22Rv1 (cell line): ENCODE results near the gene MYRIP.
"Not testable (repeated sequence)": the region's sequence is repeated elsewhere in the genome, so short reads cannot be mapped to it uniquely, and the experiment has no call there.

Experiments
- H3K27ac ChIP-seq: fragments of 450-650 bp; 2 replicates; pipeline ENCODE4 v1.5.1; 2017
- ZFX ChIP-seq: fragments of 450-650 bp; IDR thresholded peaks from 2 replicates; pipeline ENCODE4 v1.6.1; 2017; ENCODE audit warnings: antibody characterized with exemption, borderline replicate concordance
- TF ChIP-seq, protein P1 (sequence below): fragments of 450-650 bp; IDR thresholded peaks from 2 replicates; pipeline ENCODE4 v1.5.1; 2017; ENCODE audit warnings: mild to moderate bottlenecking

The MYRIP gene

DNA sequence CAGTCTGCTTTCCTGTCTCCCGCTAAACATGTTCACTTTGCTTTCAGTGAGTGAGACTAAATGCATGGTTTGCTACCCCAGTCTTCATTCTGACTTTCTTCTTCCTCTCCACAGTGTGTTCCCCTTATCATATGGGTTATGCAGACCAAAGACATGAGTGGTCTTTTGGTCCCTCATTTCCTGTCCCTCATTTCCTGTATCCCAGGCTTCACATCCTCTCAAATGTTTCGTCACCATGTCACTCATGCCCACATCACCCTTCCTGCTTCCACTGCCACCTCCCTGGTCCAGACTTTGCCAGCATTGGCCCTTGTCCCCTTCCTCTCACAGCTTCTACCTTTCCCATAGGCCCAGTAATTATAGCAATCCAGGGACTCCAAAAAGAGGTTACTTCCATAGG, 209.0 kb downstream of the MYRIP start:
- TF ChIP-seq ZFX = no peak
- TF ChIP-seq, protein P1, sequence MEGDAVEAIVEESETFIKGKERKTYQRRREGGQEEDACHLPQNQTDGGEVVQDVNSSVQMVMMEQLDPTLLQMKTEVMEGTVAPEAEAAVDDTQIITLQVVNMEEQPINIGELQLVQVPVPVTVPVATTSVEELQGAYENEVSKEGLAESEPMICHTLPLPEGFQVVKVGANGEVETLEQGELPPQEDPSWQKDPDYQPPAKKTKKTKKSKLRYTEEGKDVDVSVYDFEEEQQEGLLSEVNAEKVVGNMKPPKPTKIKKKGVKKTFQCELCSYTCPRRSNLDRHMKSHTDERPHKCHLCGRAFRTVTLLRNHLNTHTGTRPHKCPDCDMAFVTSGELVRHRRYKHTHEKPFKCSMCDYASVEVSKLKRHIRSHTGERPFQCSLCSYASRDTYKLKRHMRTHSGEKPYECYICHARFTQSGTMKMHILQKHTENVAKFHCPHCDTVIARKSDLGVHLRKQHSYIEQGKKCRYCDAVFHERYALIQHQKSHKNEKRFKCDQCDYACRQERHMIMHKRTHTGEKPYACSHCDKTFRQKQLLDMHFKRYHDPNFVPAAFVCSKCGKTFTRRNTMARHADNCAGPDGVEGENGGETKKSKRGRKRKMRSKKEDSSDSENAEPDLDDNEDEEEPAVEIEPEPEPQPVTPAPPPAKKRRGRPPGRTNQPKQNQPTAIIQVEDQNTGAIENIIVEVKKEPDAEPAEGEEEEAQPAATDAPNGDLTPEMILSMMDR = no peak
- no peak overlapping the region for H3K27ac ChIP-seq

DNA sequence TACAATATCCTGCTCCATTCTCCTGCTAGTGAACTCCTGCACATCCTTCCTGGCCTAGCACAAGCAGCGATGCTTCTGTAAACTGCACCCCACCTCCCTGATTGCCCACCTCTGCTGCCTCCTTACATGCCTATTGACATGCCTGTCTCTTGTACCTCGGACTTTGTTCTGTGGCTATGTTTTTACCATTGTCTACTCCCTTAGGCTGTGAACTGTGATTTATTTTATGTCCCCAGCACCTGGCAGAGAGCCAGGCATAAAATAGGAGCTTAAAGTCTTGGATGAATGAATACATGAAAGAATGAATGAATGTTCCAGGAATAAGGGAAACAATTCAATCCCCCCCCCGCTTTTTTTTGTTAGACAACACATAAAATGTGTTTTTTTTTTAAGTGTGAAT, 210.0 kb downstream of the MYRIP start:
- H3K27ac ChIP-seq = no peak overlapping the region
- TF ChIP-seq ZFX = no peak
- TF ChIP-seq, protein P1 = no peak

- TF ChIP-seq, protein P1 = no peak
- no peak for TF ChIP-seq ZFX
- H3K27ac ChIP-seq = no peak overlapping the region
Observed at GRCh38 chr3:40020689-40021088, 211.3 kb downstream of the MYRIP start.

DNA sequence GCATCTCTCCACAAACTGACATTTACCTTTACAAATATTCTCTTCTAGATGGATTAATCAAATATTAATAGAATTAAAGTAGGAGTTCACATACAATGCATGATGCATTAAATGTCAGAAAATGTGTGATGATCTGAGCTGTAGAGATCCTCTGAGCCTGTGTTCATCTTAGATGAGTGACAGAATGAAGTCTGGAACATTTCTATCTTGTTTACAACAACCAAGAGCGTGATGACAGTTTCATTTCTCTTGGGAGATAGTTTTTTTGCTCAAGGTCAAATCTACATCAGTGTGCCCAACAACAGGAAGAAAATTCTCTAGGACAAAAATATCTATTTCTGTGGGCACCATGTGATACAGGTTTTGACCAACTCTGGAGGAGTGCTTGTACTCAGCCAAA, 211.9 kb downstream of the MYRIP start:
- H3K27ac ChIP-seq = no peak overlapping the region
- TF ChIP-seq, protein P1 = no peak
- no peak for TF ChIP-seq ZFX

- H3K27ac ChIP-seq = no peak overlapping the region
- no peak for TF ChIP-seq ZFX
Observed at GRCh38 chr3:40022297-40022827, 213.0 kb downstream of the MYRIP start.

GRCh38 chr3:40024526-40024925, 215.1 kb downstream of the MYRIP start:
- no peak overlapping the region for H3K27ac ChIP-seq
- no peak for TF ChIP-seq ZFX
- TF ChIP-seq, protein P1 = no peak

- H3K27ac ChIP-seq = not testable (repeated sequence)
Observed at GRCh38 chr3:40025892-40026291, 216.5 kb downstream of the MYRIP start.

GRCh38 chr3:40035177-40035576, 225.8 kb downstream of the MYRIP start:
- no peak for TF ChIP-seq ZFX
- TF ChIP-seq, protein P1 = no peak
- no peak overlapping the region for H3K27ac ChIP-seq
